Superior temporal gyrus (tissue), 1 donor: Measurements from ENCODE around the gene NOVA2.

Source experiments
- DNase-seq: peaks from one replicate; pipeline ENCODE4 v3.0.0-alpha.2; 2016; ENCODE audit errors: extremely low spot score

NOVA2 gene

GRCh38 chr19:45924891-45925447, 48.7 kb downstream of the NOVA2 start:
- no peak for DNase-seq

GRCh38 chr19:45922281-45922680, 51.4 kb downstream of the NOVA2 start:
- no peak for DNase-seq

GRCh38 chr19:45920458-45920857, 53.2 kb downstream of the NOVA2 start:
- no peak for DNase-seq

- peak; percentile 83 for DNase-seq
These were observed 54.0 kb downstream of the NOVA2 start for GRCh38 chr19:45919678-45920077.

- no peak for DNase-seq
These were observed 54.9 kb downstream of the NOVA2 start for GRCh38 chr19:45918721-45919120.

- DNase-seq: peak; percentile 75
These were observed 56.1 kb downstream of the NOVA2 start for GRCh38 chr19:45917421-45918091.

GRCh38 chr19:45913874-45914830, 59.5 kb downstream of the NOVA2 start, which contains the start of gene NANOS2:
TSS of gene NANOS2 (minus strand) at chr19:45914778. CDS start at chr19:45914693, 85 bp downstream.
- no peak for DNase-seq

- DNase-seq: no peak
These were observed 62.4 kb downstream of the NOVA2 start for GRCh38 chr19:45911291-45911690.

GRCh38 chr19:45908956-45909355, 64.7 kb downstream of the NOVA2 start:
- no peak for DNase-seq

GRCh38 chr19:45906221-45906620, 67.4 kb downstream of the NOVA2 start:
- DNase-seq: no peak

- DNase-seq: no peak
These were observed 68.7 kb downstream of the NOVA2 start for GRCh38 chr19:45905011-45905410.

GRCh38 chr19:45902651-45903625, 70.7 kb downstream of the NOVA2 start:
- DNase-seq: peak; percentile 99

GRCh38 chr19:45901912-45902650, 71.6 kb downstream of the NOVA2 start, which contains the start of gene MYPOP:
TSS of gene MYPOP (minus strand) at chr19:45902613. CDS start at chr19:45901773, 840 bp downstream.
- DNase-seq: no peak

GRCh38 chr19:45901432-45901911, 72.2 kb downstream of the NOVA2 start:
- DNase-seq: no peak

GRCh38 chr19:45900738-45901431, 72.8 kb downstream of the NOVA2 start:
- no peak for DNase-seq

- no peak for DNase-seq
These were observed 73.6 kb downstream of the NOVA2 start for GRCh38 chr19:45899919-45900589.

- no peak for DNase-seq
These were observed 74.4 kb downstream of the NOVA2 start for GRCh38 chr19:45899253-45899652.

GRCh38 chr19:45897261-45897812, 76.3 kb downstream of the NOVA2 start:
- DNase-seq: no peak
